H1 (cell line): ENCODE results near the gene CELF4. TPM values are rescaled to one million over a fixed set of nuclear protein-coding genes. Genes with fewer than 3 reads are reported as not detected.

Source experiments
- CTCF ChIA-PET: fragments of 300-600 bp; sonication (Branson Sonifier 250); formaldehyde crosslinking; loops from one replicate; lab custom pipeline; 2021; ENCODE audit not compliant: partially characterized antibody; lab: Charles Lee
- POLR2A ChIA-PET: fragments of 300-600 bp; sonication (Branson Sonifier 250); formaldehyde crosslinking; loops from one replicate; lab custom pipeline; 2021; ENCODE audit warnings: inconsistent platforms; ENCODE audit not compliant: partially characterized antibody; lab: Charles Lee
- DNase-seq, 2 experiments: peaks; one replicate each; pipeline versions ENCODE4 v3.0.0 to v3.0.0-alpha.2; 2010 to 2022; ENCODE audit warnings: low spot score in 2 of 2, low read depth in 1 of 2, mixed read lengths in 1 of 2
- FAIRE-seq: peaks from 2 replicates; lab custom pipeline; 2011; peaks lifted over from hg19 to GRCh38; lab: Jason Lieb, UNC
- H2AFZ ChIP-seq: 2 replicates; pipeline ENCODE4 v1.8.1; 2012; ENCODE audit warnings: low read length, inconsistent platforms
- H2AK5ac ChIP-seq: 2 replicates; pipeline ENCODE4 v1.6.1; 2013; ENCODE audit warnings: low read depth, low read length
- H2BK120ac ChIP-seq: replicated peaks from 2 replicates; pipeline ENCODE3; 2013; ENCODE audit warnings: low read depth, low read length, inconsistent platforms
- H2BK12ac ChIP-seq: 2 replicates; pipeline ENCODE4 v1.6.1; 2013; ENCODE audit warnings: low read depth, low read length
- H2BK15ac ChIP-seq: 2 replicates; pipeline ENCODE4 v1.6.1; 2013; ENCODE audit warnings: low read length
- H2BK20ac ChIP-seq: 2 replicates; pipeline ENCODE4 v1.6.1; 2013; ENCODE audit warnings: low read length
- H2BK5ac ChIP-seq: 2 replicates; pipeline ENCODE4 v1.6.1; 2013; ENCODE audit warnings: low read depth, low read length
- H3K14ac ChIP-seq: 2 replicates; pipeline ENCODE4 v1.6.1; 2013; ENCODE audit warnings: inconsistent platforms; ENCODE audit not compliant: insufficient read length
- H3K18ac ChIP-seq: 2 replicates; pipeline ENCODE4 v1.6.1; 2013; ENCODE audit warnings: low read length; ENCODE audit errors: extremely low read depth
- H3K23ac ChIP-seq: 2 replicates; pipeline ENCODE4 v1.6.1; 2013; ENCODE audit warnings: inconsistent platforms; ENCODE audit not compliant: insufficient read length
- H3K23me2 ChIP-seq: 2 replicates; pipeline ENCODE4 v1.6.1; 2013; ENCODE audit warnings: low read depth, low read length
- H3K27ac ChIP-seq: 2 replicates; pipeline ENCODE4 v1.6.1; 2011; ENCODE audit warnings: low read depth, low read length, inconsistent platforms
- H3K27me3 ChIP-seq, 4 experiments: replicated peaks in 1 of 4; 1 replicate in 1 of 4; 2 replicates in 3 of 4; pipeline versions ENCODE4 v1.6.1 to v1.8.1; 2011 to 2013; ENCODE audit warnings: low read length in 3 of 4, mild to moderate bottlenecking in 3 of 4, inconsistent platforms in 2 of 4, mixed read lengths in 2 of 4, moderate library complexity in 1 of 4; ENCODE audit not compliant: control insufficient read depth in 3 of 4, insufficient read depth in 3 of 4; ENCODE audit errors: extremely low read depth in 1 of 4
- H3K36me3 ChIP-seq, 4 experiments: 2 replicates each; pipeline versions ENCODE4 v1.6.1 to v1.8.1; 2011 to 2013; ENCODE audit warnings: mild to moderate bottlenecking in 4 of 4, low read length in 3 of 4, moderate library complexity in 2 of 4, control low read depth in 1 of 4, inconsistent platforms in 1 of 4; ENCODE audit not compliant: insufficient read depth in 4 of 4, control insufficient read depth in 2 of 4
- H3K4ac ChIP-seq: replicated peaks from 2 replicates; pipeline ENCODE3; 2013; ENCODE audit warnings: low read length, low read depth, mixed read lengths, inconsistent platforms; ENCODE audit not compliant: insufficient read length
- H3K4me1 ChIP-seq, 4 experiments: replicated peaks in 1 of 4; 1 replicate in 1 of 4; 2 replicates in 3 of 4; pipeline versions ENCODE4 v1.6.1 to v1.8.1; 2011 to 2013; ENCODE audit warnings: low read length in 3 of 4, inconsistent platforms in 2 of 4, mixed read lengths in 1 of 4; ENCODE audit not compliant: insufficient read depth in 4 of 4, control insufficient read depth in 3 of 4
- H3K4me2 ChIP-seq, 2 experiments: 2 replicates each; pipeline versions ENCODE4 v1.6.1 to v1.8.1; 2011 to 2013; ENCODE audit warnings: low read depth in 2 of 2, low read length in 2 of 2, control low read depth in 1 of 2, inconsistent platforms in 1 of 2, mild to moderate bottlenecking in 1 of 2; ENCODE audit not compliant: insufficient read depth in 1 of 2
- H3K4me3 ChIP-seq, 4 experiments: fragments of 200-600, 300-600 bp in 1 of 4; sonication (generic), shearing (Covaris generic), sonication (Bioruptor Twin) in 1 of 4; 2 replicates each; pipeline versions ENCODE4 v1.5.1 to v1.8.1; 2011 to 2016; ENCODE audit warnings: low read length in 4 of 4, low read depth in 3 of 4, control low read depth in 2 of 4, inconsistent platforms in 2 of 4, mild to moderate bottlenecking in 2 of 4, mixed read lengths in 1 of 4, moderate library complexity in 1 of 4; ENCODE audit not compliant: insufficient read depth in 2 of 4; ENCODE audit errors: extremely low read depth in 1 of 4
- H3K56ac ChIP-seq: replicated peaks from 2 replicates; pipeline ENCODE3; 2013; ENCODE audit warnings: low read depth, mild to moderate bottlenecking, mixed read lengths, low read length, inconsistent platforms; ENCODE audit not compliant: insufficient read length
- H3K79me1 ChIP-seq: 2 replicates; pipeline ENCODE4 v1.6.1; 2013; ENCODE audit warnings: low read depth, low read length, control low read depth
- H3K79me2 ChIP-seq, 2 experiments: 2 replicates each; pipeline versions ENCODE4 v1.6.1 to v1.8.1; 2012 to 2013; ENCODE audit warnings: low read length in 2 of 2, mild to moderate bottlenecking in 2 of 2, inconsistent platforms in 1 of 2; ENCODE audit not compliant: insufficient read depth in 2 of 2, control insufficient read depth in 1 of 2
- H3K9ac ChIP-seq, 4 experiments: replicated peaks in 1 of 4; 1 replicate in 1 of 4; 2 replicates in 3 of 4; pipeline versions ENCODE4 v1.6.1 to v1.8.1; 2011 to 2013; ENCODE audit warnings: low read depth in 3 of 4, low read length in 3 of 4, control low read depth in 2 of 4, mild to moderate bottlenecking in 2 of 4, moderate library complexity in 2 of 4, inconsistent platforms in 1 of 4; ENCODE audit errors: extremely low read depth in 1 of 4
- H3K9me3 ChIP-seq, 2 experiments: 2 replicates each; pipeline versions ENCODE4 v1.6.1 to v1.8.1; 2012 to 2013; ENCODE audit warnings: mild to moderate bottlenecking in 2 of 2, moderate library complexity in 2 of 2, control low read depth in 1 of 2, inconsistent platforms in 1 of 2, low read depth in 1 of 2, low read length in 1 of 2, mixed read lengths in 1 of 2; ENCODE audit not compliant: insufficient read depth in 2 of 2
- H4K20me1 ChIP-seq, 2 experiments: replicated peaks in 1 of 2; 2 replicates each; pipeline versions ENCODE3 to v1.8.1; 2011 to 2013; ENCODE audit warnings: inconsistent platforms in 2 of 2, low read length in 2 of 2, mild to moderate bottlenecking in 1 of 2; ENCODE audit not compliant: insufficient read depth in 2 of 2, control insufficient read depth in 1 of 2
- H4K5ac ChIP-seq: 2 replicates; pipeline ENCODE4 v1.6.1; 2013; ENCODE audit warnings: low read length, low read depth, mixed read lengths, inconsistent platforms; ENCODE audit not compliant: insufficient read length
- H4K8ac ChIP-seq: 2 replicates; pipeline ENCODE4 v1.8.0; 2013; ENCODE audit warnings: mild to moderate bottlenecking, moderate library complexity, low read length, inconsistent platforms; ENCODE audit not compliant: insufficient read depth; ENCODE audit errors: extremely low read depth
- H4K91ac ChIP-seq: replicated peaks from 2 replicates; pipeline ENCODE3; 2013; ENCODE audit warnings: low read length, mixed read lengths, inconsistent platforms; ENCODE audit not compliant: insufficient read length
- BRCA1 ChIP-seq: IDR thresholded peaks from 2 replicates; pipeline ENCODE4 v1.6.1; 2012; ENCODE audit warnings: low read depth, low read length, improper control_type of control experiment
- CHD2 ChIP-seq: IDR thresholded peaks from 2 replicates; pipeline ENCODE4 v1.6.1; 2012; ENCODE audit warnings: low read length, improper control_type of control experiment
- CTBP2 ChIP-seq: IDR thresholded peaks from 2 replicates; pipeline ENCODE4 v1.7.0; 2011; ENCODE audit warnings: borderline replicate concordance, mild to moderate bottlenecking, moderate library complexity, mixed read lengths, low read length; ENCODE audit not compliant: insufficient read depth, insufficient read length
- EZH2 ChIP-seq: fragments of 200-600 bp; sonication (generic); IDR thresholded peaks from 2 replicates; pipeline ENCODE4 v1.7.1; 2012; ENCODE audit warnings: low read depth, mild to moderate bottlenecking, moderate library complexity, low read length, inconsistent platforms; ENCODE audit not compliant: severe bottlenecking
- KDM5A ChIP-seq: fragments of 200-600 bp; IDR thresholded peaks from 2 replicates; pipeline ENCODE4 v1.7.1; 2012; ENCODE audit warnings: mild to moderate bottlenecking, low read length, inconsistent platforms, mixed read lengths
- NANOG ChIP-seq: IDR thresholded peaks from 2 replicates; pipeline ENCODE4 v1.6.1; 2011; ENCODE audit warnings: low read length, low read depth, mild to moderate bottlenecking, inconsistent platforms; ENCODE audit not compliant: insufficient read depth, poor library complexity, severe bottlenecking
- SAP30 ChIP-seq: fragments of 300-600 bp; sonication (generic); IDR thresholded peaks from 2 replicates; pipeline ENCODE4 v1.7.1; 2012; ENCODE audit warnings: low read length, moderate library complexity, mild to moderate bottlenecking, inconsistent platforms; ENCODE audit not compliant: insufficient read depth, insufficient replicate concordance
- TCF12 ChIP-seq: IDR thresholded peaks from 2 replicates; pipeline ENCODE4 v1.6.1; 2011; ENCODE audit warnings: low read depth, mild to moderate bottlenecking, low read length
- ZNF274 ChIP-seq: IDR thresholded peaks from 2 replicates; pipeline ENCODE4 v1.7.0; 2012; ENCODE audit warnings: low read length, borderline replicate concordance; ENCODE audit errors: extremely low read depth
- WGBS, 2 experiments: shearing (Covaris generic) in 1 of 2; methylation state at CpG; one replicate each; pipeline versions ENCODE4 v1.1.6 to v1.1.7; 2013 to 2015; ENCODE audit warnings: low lambda C conversion rate in 2 of 2, mixed read lengths in 2 of 2, inconsistent platforms in 1 of 2, low coverage in 1 of 2, missing lambda C conversion rate in 1 of 2; ENCODE audit not compliant: insufficient replicate concordance in 2 of 2, insufficient coverage in 1 of 2, insufficient read length in 1 of 2; ENCODE audit errors: extremely low coverage in 1 of 2, missing lambda C conversion rate in 1 of 2; 5-methylcytosine and 5-hydroxymethylcytosine counted together
- polyA plus RNA-seq, 7 experiments: library from polyadenylated mRNA; depleted of rRNA in 3 of 7; stranded (reverse) in 5 of 7; unstranded in 2 of 7; fragments of >200 nt in 5 of 7; fragments of 200-250 nt in 2 of 7; gene quantifications; 1 replicate in 5 of 7; 2 replicates in 1 of 7; 4 replicates in 1 of 7; pipeline versions ENCODE4 v1.2.1 to v1.2.3, GENCODE V29; 2011 to 2013; ENCODE audit warnings: missing spikeins in 2 of 7, mixed read lengths in 2 of 7
- total RNA-seq: library from RNA; stranded (reverse); fragmentation: NEBNext Ultra II Directional; extraction: Animal tissue kit (Norgen Biotek cat#: 25700); gene quantifications from 2 replicates; pipeline ENCODE4 v1.2.1, GENCODE V29; 2021

Gene CELF4
- total and polyA plus RNA-seq, 2 of the 8 experiments (the other 6 are each of a cell fraction or from before 2014, with no cell fraction given): 1.6 to 3.4 TPM

- H3K4me3 ChIP-seq: no peak overlapping the region
- H2BK12ac ChIP-seq: no peak overlapping the region
- no peak overlapping the region for H2AFZ ChIP-seq
- H3K18ac ChIP-seq: no peak overlapping the region
- H3K79me1 ChIP-seq: no peaks in the 10 kb centered on the region
- WGBS, 2 experiments: 94% methylated on average over 2 of the region's 2 CpGs; no CpG with 5 or more reads in 1 of the 2 experiments
- no peak overlapping the region for H3K9ac ChIP-seq
- no peak overlapping the region for H3K4ac ChIP-seq
- H3K9me3 ChIP-seq: no peaks in the 10 kb centered on the region
- H3K14ac ChIP-seq: no peak overlapping the region
- no peak for TF ChIP-seq ZNF274
- TF ChIP-seq CHD2: no peak
- TF ChIP-seq CTBP2: no peak
- TF ChIP-seq NANOG: no peak
- TF ChIP-seq SAP30: no peak
- no peak for TF ChIP-seq BRCA1
- no peak for TF ChIP-seq KDM5A
- TF ChIP-seq TCF12: no peak
- TF ChIP-seq EZH2: no peak
- no peak overlapping the region for H2BK120ac ChIP-seq
- H3K27ac ChIP-seq: no peak overlapping the region
- H3K56ac ChIP-seq: no peak overlapping the region
- no peak overlapping the region for H4K5ac ChIP-seq
- ChIA-PET CTCF (interaction anchor here (0.6 to 1.3 kb wide), 4 partner anchors 18 to 375 kb away, joined by 3 read pairs; no protein-coding TSS in a partner anchor), POLR2A (no interaction called here)
- no peak for DNase-seq
- no peak overlapping the region for H2BK5ac ChIP-seq
- no peak overlapping the region for H3K4me2 ChIP-seq
- H2BK15ac ChIP-seq: no peak overlapping the region
- 0 out of 2 replicates have a peak overlapping the region, but pooled peaks have one; percentile 53 for H2AK5ac ChIP-seq
- no peak overlapping the region for H3K23ac ChIP-seq
- H3K79me2 ChIP-seq: no peaks in the 10 kb centered on the region
- FAIRE-seq: no peak
- peaks cover 2% of the 10 kb centered on the region; the same call in 1 of the 2 replicates for H3K23me2 ChIP-seq
- H3K36me3 ChIP-seq: no peaks in the 10 kb centered on the region
- H2BK20ac ChIP-seq: no peak overlapping the region
- H4K8ac ChIP-seq: no peak overlapping the region
- H3K27me3 ChIP-seq: no peaks in the 10 kb centered on the region
- H4K91ac ChIP-seq: no peak overlapping the region
- peaks cover 0 to 3% of the 10 kb centered on the region in 2 experiments for H4K20me1 ChIP-seq
- H3K4me1 ChIP-seq: peaks cover 0 to 10% (median 5%) of the 10 kb centered on the region in 4 experiments; a peak in 6 of 7 replicates
Measured at GRCh38 chr18:37317486-37317885, 248.1 kb downstream of the CELF4 start.
